Stimulated activated CD4-positive, alpha-beta T cell treated with anti-CD3 and anti-CD28 coated beads, Interleukin-15, amount 100 ng/mL, for 24 hours (primary cell): ENCODE data around the gene SLC5A9.

Experiments used
- DNase-seq: peaks from one replicate; pipeline ENCODE4 v3.0.0-alpha.2; 2020

SLC5A9 gene

GRCh38 chr1:48214820-48215219, 7.7 kb upstream of the SLC5A9 start:
- no peak for DNase-seq

GRCh38 chr1:48215222-48215621, 7.3 kb upstream of the SLC5A9 start:
- DNase-seq: no peak

- no peak for DNase-seq
Measured at GRCh38 chr1:48215889-48216288, 6.6 kb upstream of the SLC5A9 start.

- no peak for DNase-seq
Measured at GRCh38 chr1:48216313-48216712, 6.2 kb upstream of the SLC5A9 start.

GRCh38 chr1:48216941-48217340, 5.6 kb upstream of the SLC5A9 start:
- DNase-seq: no peak

- DNase-seq: no peak
Measured at GRCh38 chr1:48217856-48218255, 4.7 kb upstream of the SLC5A9 start.

GRCh38 chr1:48219803-48220202, 2.7 kb upstream of the SLC5A9 start:
- no peak for DNase-seq

- no peak for DNase-seq
Measured at GRCh38 chr1:48221122-48221521, 1.4 kb upstream of the SLC5A9 start.

GRCh38 chr1:48221657-48222056, 859 bp upstream of the SLC5A9 start:
- DNase-seq: no peak

- no peak for DNase-seq
Measured at GRCh38 chr1:48223366-48224240, 1.1 kb downstream of the SLC5A9 start.

- no peak for DNase-seq
Measured at GRCh38 chr1:48224791-48225190, 2.3 kb downstream of the SLC5A9 start.

GRCh38 chr1:48225579-48225978, 3.1 kb downstream of the SLC5A9 start:
- DNase-seq: no peak

- peak; percentile 21 for DNase-seq
Measured at GRCh38 chr1:48227165-48228013, 4.9 kb downstream of the SLC5A9 start.

- peak; percentile 12 for DNase-seq
Measured at GRCh38 chr1:48228156-48228555, 5.6 kb downstream of the SLC5A9 start.

- no peak for DNase-seq
Measured at GRCh38 chr1:48229317-48229716, 6.8 kb downstream of the SLC5A9 start.

GRCh38 chr1:48230236-48230635, 7.7 kb downstream of the SLC5A9 start:
- no peak for DNase-seq

- no peak for DNase-seq
Measured at GRCh38 chr1:48232722-48233121, 10.2 kb downstream of the SLC5A9 start.

GRCh38 chr1:48233666-48234485, 11.4 kb downstream of the SLC5A9 start:
- no peak for DNase-seq

GRCh38 chr1:48235652-48236051, 13.1 kb downstream of the SLC5A9 start:
- DNase-seq: no peak

- DNase-seq: no peak
Measured at GRCh38 chr1:48236716-48237470, 14.4 kb downstream of the SLC5A9 start.

GRCh38 chr1:48242141-48242736, 19.7 kb downstream of the SLC5A9 start:
- no peak for DNase-seq

GRCh38 chr1:48245106-48245505, 22.6 kb downstream of the SLC5A9 start:
- DNase-seq: no peak
